Stomach (tissue), 4 donors: Measurements from ENCODE around the gene TYW1.
"Not testable (repeated sequence)": the region's sequence is repeated elsewhere in the genome, so short reads cannot be mapped to it uniquely, and the experiment has no call there.

Source experiments
- POLR2A ChIP-seq, 4 donors: fragments of 450-650 bp; IDR thresholded peaks; one replicate each; pipeline ENCODE4 v1.6.1; 2016; ENCODE audit warnings: antibody characterized with exemption in 4 of 4, control low read depth in 2 of 4, mild to moderate bottlenecking in 1 of 4, moderate library complexity in 1 of 4
- TF ChIP-seq, protein P1 (sequence below), 7 experiments: fragments of 450-650 bp in 4 of 7; fragments of 200-600 bp in 3 of 7; sonication (generic) in 3 of 7; IDR thresholded peaks; one replicate each; pipeline ENCODE4 v1.5.1; 2016 to 2019; ENCODE audit warnings: antibody characterized with exemption in 7 of 7, control low read depth in 2 of 7, mild to moderate bottlenecking in 1 of 7

DNA sequence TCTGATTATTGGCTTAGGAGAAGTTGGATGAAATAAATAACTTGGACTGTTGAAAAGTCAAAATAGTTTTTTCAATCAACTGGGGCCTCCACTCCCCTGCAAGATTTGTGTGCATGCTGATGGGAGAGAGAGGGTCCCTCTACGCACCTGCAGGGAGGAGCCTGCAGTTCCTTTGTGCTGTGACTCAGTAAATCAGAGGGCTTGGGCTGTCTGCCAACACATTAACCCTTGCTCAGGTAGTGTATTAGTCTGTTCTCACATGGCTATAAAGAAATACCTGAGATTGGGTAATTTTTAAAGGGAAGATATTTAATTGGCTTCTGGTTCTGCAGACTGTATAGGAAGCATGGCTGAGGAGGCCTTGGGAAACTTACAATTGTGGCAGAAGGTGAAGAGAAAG lies 261.1 kb downstream of the TYW1 start:
- TF ChIP-seq, protein P1, sequence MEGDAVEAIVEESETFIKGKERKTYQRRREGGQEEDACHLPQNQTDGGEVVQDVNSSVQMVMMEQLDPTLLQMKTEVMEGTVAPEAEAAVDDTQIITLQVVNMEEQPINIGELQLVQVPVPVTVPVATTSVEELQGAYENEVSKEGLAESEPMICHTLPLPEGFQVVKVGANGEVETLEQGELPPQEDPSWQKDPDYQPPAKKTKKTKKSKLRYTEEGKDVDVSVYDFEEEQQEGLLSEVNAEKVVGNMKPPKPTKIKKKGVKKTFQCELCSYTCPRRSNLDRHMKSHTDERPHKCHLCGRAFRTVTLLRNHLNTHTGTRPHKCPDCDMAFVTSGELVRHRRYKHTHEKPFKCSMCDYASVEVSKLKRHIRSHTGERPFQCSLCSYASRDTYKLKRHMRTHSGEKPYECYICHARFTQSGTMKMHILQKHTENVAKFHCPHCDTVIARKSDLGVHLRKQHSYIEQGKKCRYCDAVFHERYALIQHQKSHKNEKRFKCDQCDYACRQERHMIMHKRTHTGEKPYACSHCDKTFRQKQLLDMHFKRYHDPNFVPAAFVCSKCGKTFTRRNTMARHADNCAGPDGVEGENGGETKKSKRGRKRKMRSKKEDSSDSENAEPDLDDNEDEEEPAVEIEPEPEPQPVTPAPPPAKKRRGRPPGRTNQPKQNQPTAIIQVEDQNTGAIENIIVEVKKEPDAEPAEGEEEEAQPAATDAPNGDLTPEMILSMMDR (IDR thresholded peaks at IDR 0.05) = not testable (repeated sequence)
- not testable (repeated sequence) for TF ChIP-seq POLR2A (IDR thresholded peaks at IDR 0.05)
